GM12878 (cell line): ENCODE data around the gene PVALEF. TPM values are rescaled to one million over a fixed set of nuclear protein-coding genes. Genes with fewer than 3 reads are reported as not detected.

Experiments
- ATAC-seq: fragments of 200-7000 bp; cut with Tn5 transposase; 3 replicates; pipeline ENCODE4 v1.9.1; 2020; ENCODE audit warnings: mild to moderate bottlenecking, moderate library complexity
- BruUV-seq: library from RNA; stranded (reverse); fragments of 400-500 nt; replicated peaks from 2 replicates; lab custom pipeline; 2021; lab: Mats Ljungman, UMichigan
- CTCF ChIA-PET: fragments of 300-600 bp; sonication (Branson Sonifier 250); formaldehyde crosslinking; extraction: SDS; loops from one replicate; lab custom pipeline; 2021; ENCODE audit warnings: inconsistent platforms; lab: Yijun Ruan, JAX
- POLR2A ChIA-PET: fragments of 350-600 bp; formaldehyde crosslinking; extraction: SDS; loops from one replicate; lab custom pipeline; 2021; ENCODE audit warnings: inconsistent platforms; lab: Charles Lee
- RAD21 ChIA-PET: fragments of 300-600 bp; sonication (Branson Sonifier 250); formaldehyde crosslinking; loops from one replicate; lab custom pipeline; 2023; ENCODE audit warnings: antibody characterized with exemption; ENCODE audit not compliant: unreplicated experiment; lab: Charles Lee
- SMC1A ChIA-PET: fragments of 300-600 bp; sonication (Branson Sonifier 250); formaldehyde crosslinking; loops from one replicate; lab custom pipeline; 2023; ENCODE audit not compliant: unreplicated experiment, uncharacterized antibody; lab: Charles Lee
- DNase-seq: peaks from one replicate; pipeline ENCODE4 v3.0.0-alpha.2; 2011; ENCODE audit warnings: low read depth, low spot score
- FAIRE-seq: peaks from 3 replicates; lab custom pipeline; 2011; peaks lifted over from hg19 to GRCh38; lab: Jason Lieb, UNC
- H2AFZ ChIP-seq: 2 replicates; pipeline ENCODE4 v1.6.0; 2011; ENCODE audit warnings: low read depth, low read length, control low read depth; ENCODE audit not compliant: control insufficient read depth
- H3K27ac ChIP-seq: 2 replicates; pipeline ENCODE4 v1.5.1; 2011; ENCODE audit warnings: control low read depth; ENCODE audit not compliant: control insufficient read depth, insufficient read depth
- H3K27me3 ChIP-seq, 2 experiments: replicated peaks in 1 of 2; 2 replicates each; pipeline versions ENCODE4 v1.6.0 to v1.6.1; 2011; ENCODE audit warnings: low read length in 1 of 2; ENCODE audit not compliant: control insufficient read depth in 2 of 2, insufficient read depth in 2 of 2
- H3K36me3 ChIP-seq, 2 experiments: 2 replicates each; pipeline ENCODE4 v1.5.1; 2011; ENCODE audit warnings: low read length in 1 of 2; ENCODE audit not compliant: control insufficient read depth in 2 of 2, insufficient read depth in 2 of 2
- H3K4me1 ChIP-seq: 2 replicates; pipeline ENCODE4 v1.6.1; 2011; ENCODE audit warnings: mild to moderate bottlenecking, low read length, moderate library complexity, mixed read lengths; ENCODE audit not compliant: control insufficient read depth, insufficient read depth
- H3K4me2 ChIP-seq: 2 replicates; pipeline ENCODE4 v1.6.0; 2011; ENCODE audit warnings: control low read depth; ENCODE audit not compliant: control insufficient read depth, insufficient read depth
- H3K4me3 ChIP-seq: fragments of 200-600 bp; sonication (generic); 2 replicates; pipeline ENCODE4 v1.5.1; 2016
- H3K79me2 ChIP-seq: 2 replicates; pipeline ENCODE4 v1.6.0; 2011; ENCODE audit warnings: low read length; ENCODE audit not compliant: control insufficient read depth, insufficient read depth
- H3K9ac ChIP-seq: 2 replicates; pipeline ENCODE4 v1.8.0; 2011; ENCODE audit warnings: low read length, control low read depth, mixed read lengths; ENCODE audit not compliant: control insufficient read depth, insufficient read depth
- H3K9me3 ChIP-seq: replicated peaks from 3 replicates; pipeline ENCODE4 v1.5.1; 2011; ENCODE audit warnings: mild to moderate bottlenecking, low read length; ENCODE audit not compliant: control insufficient read depth, insufficient read depth
- H4K20me1 ChIP-seq: 2 replicates; pipeline ENCODE4 v1.6.0; 2011; ENCODE audit not compliant: control insufficient read depth, insufficient read depth
- BMI1 ChIP-seq: fragments of 450-650 bp; IDR thresholded peaks from 2 replicates; pipeline ENCODE4 v1.6.1; 2016; ENCODE audit warnings: mild to moderate bottlenecking, moderate library complexity, borderline replicate concordance
- CHD4 ChIP-seq: fragments of 200-600 bp; sonication (generic); IDR thresholded peaks from 2 replicates; pipeline ENCODE4 v1.6.1; 2016; ENCODE audit warnings: mild to moderate bottlenecking
- IKZF1 ChIP-seq: fragments of 450-650 bp; conservative IDR thresholded peaks from 2 replicates; pipeline ENCODE4 v1.6.1; 2017; ENCODE audit warnings: antibody characterized with exemption, mild to moderate bottlenecking
- MYB ChIP-seq: fragments of 150-350 bp; IDR thresholded peaks from 2 replicates; pipeline ENCODE4 v1.6.1; 2014; ENCODE audit warnings: mild to moderate bottlenecking, low read depth, low read length, borderline replicate concordance
- NFIC ChIP-seq: IDR thresholded peaks from 2 replicates; pipeline ENCODE4 v1.6.1; 2012; ENCODE audit warnings: low read depth, mild to moderate bottlenecking, inconsistent platforms, low read length, moderate library complexity
- POLR2AphosphoS2 ChIP-seq: IDR thresholded peaks from 2 replicates; pipeline ENCODE4 v1.6.1; 2011; ENCODE audit warnings: low read depth, mild to moderate bottlenecking, low read length, improper control_type of control experiment, moderate library complexity
- SIN3A ChIP-seq: IDR thresholded peaks from 2 replicates; pipeline ENCODE4 v1.6.1; 2012; ENCODE audit warnings: low read depth, low read length, improper control_type of control experiment
- SREBF1 ChIP-seq: IDR thresholded peaks from 2 replicates; pipeline ENCODE4 v1.6.1; 2012; ENCODE audit warnings: mild to moderate bottlenecking, low read length
- SUPT20H ChIP-seq: IDR thresholded peaks from 2 replicates; pipeline ENCODE4 v1.6.1; 2011; ENCODE audit warnings: low read depth, mild to moderate bottlenecking, low read length, moderate library complexity, borderline replicate concordance; ENCODE audit not compliant: control insufficient read depth
- TCF3 ChIP-seq: IDR thresholded peaks from 2 replicates; pipeline ENCODE4 v1.6.1; 2012; ENCODE audit warnings: low read depth, mild to moderate bottlenecking, low read length, borderline replicate concordance; ENCODE audit not compliant: insufficient read depth
- ZZZ3 ChIP-seq: IDR thresholded peaks from 2 replicates; pipeline ENCODE4 v1.6.1; 2011; ENCODE audit warnings: low read depth; ENCODE audit not compliant: control insufficient read depth, insufficient read length
- WGBS: methylation state at CpG from one replicate; pipeline ENCODE4 v1.1.6; 2016; ENCODE audit warnings: low lambda C conversion rate; ENCODE audit not compliant: insufficient replicate concordance, insufficient coverage; ENCODE audit errors: missing lambda C conversion rate; 5-methylcytosine and 5-hydroxymethylcytosine counted together
- in situ Hi-C: fragments of 300-500 bp; cut with MboI; formaldehyde crosslinking; loops from 9 replicates; pipeline ENCODE4 v1.14.3; 2018; ENCODE audit warnings: mixed read lengths
- intact Hi-C: fragments of 100-400 bp; cut with micrococcal nuclease; formaldehyde crosslinking; loops from one replicate; pipeline ENCODE4 v1.14.2; 2022; ENCODE audit not compliant: unreplicated experiment
- polyA plus RNA-seq, 11 experiments: library from polyadenylated mRNA; depleted of rRNA in 4 of 11; unstranded in 6 of 11; stranded (reverse) in 5 of 11; fragments of >200 nt; fragmentation: Nextera tagmentation in 4 of 11; fragmentation: Illumina TruSeq in 1 of 11; extraction: Ambion mirVana in 4 of 11; extraction: Trizol in 1 of 11; gene quantifications; 1 replicate in 1 of 11; 2 replicates in 10 of 11; pipeline versions ENCODE4 v1.2.1 to v1.2.3, GENCODE V29; 2011 to 2016; ENCODE audit warnings: inconsistent platforms in 2 of 11, missing spikeins in 2 of 11, low read depth in 1 of 11
- total RNA-seq, 4 experiments: library from RNA; depleted of rRNA in 3 of 4; stranded (reverse); fragments of >200 nt in 3 of 4; fragmentation: Illumina TruSeq in 1 of 4; extraction: Trizol in 1 of 4; gene quantifications; 2 replicates each; pipeline versions ENCODE4 v1.2.1 to v1.2.3, GENCODE V29; 2013 to 2021
- TF ChIP-seq, protein P1 (sequence below): IDR thresholded peaks from 2 replicates; pipeline ENCODE4 v1.6.1; 2012; ENCODE audit warnings: low read depth, low read length, improper control_type of control experiment
- TF ChIP-seq, protein P2 (sequence below): fragments of 450-650 bp; IDR thresholded peaks from 2 replicates; pipeline ENCODE4 v1.6.1; 2017; ENCODE audit warnings: mild to moderate bottlenecking, low read depth, inconsistent platforms; ENCODE audit not compliant: poor library complexity, severe bottlenecking
- TF ChIP-seq, protein P3 (sequence below): fragments of 450-650 bp; formaldehyde crosslinking; IDR thresholded peaks from 2 replicates; pipeline ENCODE4 v1.5.0; 2022; ENCODE audit warnings: mild to moderate bottlenecking, missing genetic modification characterization

PVALEF gene
- total and polyA plus RNA-seq, 10 of the 15 experiments (the other 5 are each of a cell fraction or from before 2014, with no cell fraction given): not detected

DNA sequence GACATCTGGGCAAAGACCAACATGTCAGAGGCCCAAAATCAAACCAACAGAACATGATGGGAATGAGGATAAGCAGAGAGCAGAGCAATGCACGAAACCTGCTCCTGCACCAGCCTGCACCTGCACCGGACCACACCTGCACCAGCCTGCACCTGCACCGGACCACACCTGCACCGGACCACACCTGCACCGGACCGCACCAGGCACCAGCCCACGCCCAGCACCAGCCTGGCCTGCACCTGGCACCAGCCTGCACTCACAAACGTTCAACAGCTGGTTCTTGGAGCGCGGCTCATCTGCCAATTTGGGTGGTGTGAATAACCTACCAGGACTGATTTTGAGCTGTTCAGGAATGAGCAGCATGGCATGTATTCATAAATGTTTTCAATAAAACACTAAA lies 39.3 kb downstream of the PVALEF start:
- H3K36me3 ChIP-seq: peaks cover 4 to 12% of the 10 kb centered on the region in 2 experiments; a peak in 2 of 4 replicates
- intact Hi-C loops: no loop called here
- in situ Hi-C loops: no loop called here
- no peak overlapping the region for H3K4me2 ChIP-seq
- H3K79me2 ChIP-seq: no peaks in the 10 kb centered on the region
- no peak overlapping the region for H3K9ac ChIP-seq
- TF ChIP-seq, protein P1, sequence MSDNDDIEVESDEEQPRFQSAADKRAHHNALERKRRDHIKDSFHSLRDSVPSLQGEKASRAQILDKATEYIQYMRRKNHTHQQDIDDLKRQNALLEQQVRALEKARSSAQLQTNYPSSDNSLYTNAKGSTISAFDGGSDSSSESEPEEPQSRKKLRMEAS: no peak
- TF ChIP-seq SUPT20H: no peak
- no peak for TF ChIP-seq TCF3
- no peak for TF ChIP-seq CHD4
- no peak for TF ChIP-seq IKZF1
- no peak for TF ChIP-seq ZZZ3
- TF ChIP-seq BMI1: no peak
- TF ChIP-seq, protein P2, sequence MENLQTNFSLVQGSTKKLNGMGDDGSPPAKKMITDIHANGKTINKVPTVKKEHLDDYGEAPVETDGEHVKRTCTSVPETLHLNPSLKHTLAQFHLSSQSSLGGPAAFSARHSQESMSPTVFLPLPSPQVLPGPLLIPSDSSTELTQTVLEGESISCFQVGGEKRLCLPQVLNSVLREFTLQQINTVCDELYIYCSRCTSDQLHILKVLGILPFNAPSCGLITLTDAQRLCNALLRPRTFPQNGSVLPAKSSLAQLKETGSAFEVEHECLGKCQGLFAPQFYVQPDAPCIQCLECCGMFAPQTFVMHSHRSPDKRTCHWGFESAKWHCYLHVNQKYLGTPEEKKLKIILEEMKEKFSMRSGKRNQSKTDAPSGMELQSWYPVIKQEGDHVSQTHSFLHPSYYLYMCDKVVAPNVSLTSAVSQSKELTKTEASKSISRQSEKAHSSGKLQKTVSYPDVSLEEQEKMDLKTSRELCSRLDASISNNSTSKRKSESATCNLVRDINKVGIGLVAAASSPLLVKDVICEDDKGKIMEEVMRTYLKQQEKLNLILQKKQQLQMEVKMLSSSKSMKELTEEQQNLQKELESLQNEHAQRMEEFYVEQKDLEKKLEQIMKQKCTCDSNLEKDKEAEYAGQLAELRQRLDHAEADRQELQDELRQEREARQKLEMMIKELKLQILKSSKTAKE: no peak
- TF ChIP-seq NFIC: no peak
- TF ChIP-seq SREBF1: no peak
- no peak for TF ChIP-seq MYB
- no peak for TF ChIP-seq POLR2AphosphoS2
- TF ChIP-seq, protein P3, sequence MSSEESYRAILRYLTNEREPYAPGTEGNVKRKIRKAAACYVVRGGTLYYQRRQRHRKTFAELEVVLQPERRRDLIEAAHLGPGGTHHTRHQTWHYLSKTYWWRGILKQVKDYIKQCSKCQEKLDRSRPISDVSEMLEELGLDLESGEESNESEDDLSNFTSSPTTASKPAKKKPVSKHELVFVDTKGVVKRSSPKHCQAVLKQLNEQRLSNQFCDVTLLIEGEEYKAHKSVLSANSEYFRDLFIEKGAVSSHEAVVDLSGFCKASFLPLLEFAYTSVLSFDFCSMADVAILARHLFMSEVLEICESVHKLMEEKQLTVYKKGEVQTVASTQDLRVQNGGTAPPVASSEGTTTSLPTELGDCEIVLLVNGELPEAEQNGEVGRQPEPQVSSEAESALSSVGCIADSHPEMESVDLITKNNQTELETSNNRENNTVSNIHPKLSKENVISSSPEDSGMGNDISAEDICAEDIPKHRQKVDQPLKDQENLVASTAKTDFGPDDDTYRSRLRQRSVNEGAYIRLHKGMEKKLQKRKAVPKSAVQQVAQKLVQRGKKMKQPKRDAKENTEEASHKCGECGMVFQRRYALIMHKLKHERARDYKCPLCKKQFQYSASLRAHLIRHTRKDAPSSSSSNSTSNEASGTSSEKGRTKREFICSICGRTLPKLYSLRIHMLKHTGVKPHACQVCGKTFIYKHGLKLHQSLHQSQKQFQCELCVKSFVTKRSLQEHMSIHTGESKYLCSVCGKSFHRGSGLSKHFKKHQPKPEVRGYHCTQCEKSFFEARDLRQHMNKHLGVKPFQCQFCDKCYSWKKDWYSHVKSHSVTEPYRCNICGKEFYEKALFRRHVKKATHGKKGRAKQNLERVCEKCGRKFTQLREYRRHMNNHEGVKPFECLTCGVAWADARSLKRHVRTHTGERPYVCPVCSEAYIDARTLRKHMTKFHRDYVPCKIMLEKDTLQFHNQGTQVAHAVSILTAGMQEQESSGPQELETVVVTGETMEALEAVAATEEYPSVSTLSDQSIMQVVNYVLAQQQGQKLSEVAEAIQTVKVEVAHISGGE (CRISPR knock-in tag): no peak
- no peak for TF ChIP-seq SIN3A
- FAIRE-seq: no peak
- H3K4me1 ChIP-seq: no peaks in the 10 kb centered on the region
- RAD21 ChIA-PET: no interaction called here
- no peak for DNase-seq
- no peaks in the 10 kb centered on the region for H3K27me3 ChIP-seq
- 74% methylated on average over 10 of the region's 10 CpGs for WGBS
- POLR2A ChIA-PET: no interaction called here
- H2AFZ ChIP-seq: no peak overlapping the region
- SMC1A ChIA-PET: no interaction called here
- H4K20me1 ChIP-seq: no peaks in the 10 kb centered on the region
- no TSS peak for BruUV-seq
- no peaks in the 10 kb centered on the region for H3K9me3 ChIP-seq
- H3K27ac ChIP-seq: no peak overlapping the region
- CTCF ChIA-PET: no interaction called here
- H3K4me3 ChIP-seq: no peak overlapping the region
- ATAC-seq: no peak
